Measurements from ENCODE around the gene SHB. TPM values are rescaled to one million over a fixed set of nuclear protein-coding genes. Genes with fewer than 3 reads are reported as not detected.

Gene SHB
- total and polyA plus RNA-seq, 2 of the 13 experiments (the other 11 are each of a cell fraction or from before 2014, with no cell fraction given) = 19.4 to 20.7 TPM

DNA sequence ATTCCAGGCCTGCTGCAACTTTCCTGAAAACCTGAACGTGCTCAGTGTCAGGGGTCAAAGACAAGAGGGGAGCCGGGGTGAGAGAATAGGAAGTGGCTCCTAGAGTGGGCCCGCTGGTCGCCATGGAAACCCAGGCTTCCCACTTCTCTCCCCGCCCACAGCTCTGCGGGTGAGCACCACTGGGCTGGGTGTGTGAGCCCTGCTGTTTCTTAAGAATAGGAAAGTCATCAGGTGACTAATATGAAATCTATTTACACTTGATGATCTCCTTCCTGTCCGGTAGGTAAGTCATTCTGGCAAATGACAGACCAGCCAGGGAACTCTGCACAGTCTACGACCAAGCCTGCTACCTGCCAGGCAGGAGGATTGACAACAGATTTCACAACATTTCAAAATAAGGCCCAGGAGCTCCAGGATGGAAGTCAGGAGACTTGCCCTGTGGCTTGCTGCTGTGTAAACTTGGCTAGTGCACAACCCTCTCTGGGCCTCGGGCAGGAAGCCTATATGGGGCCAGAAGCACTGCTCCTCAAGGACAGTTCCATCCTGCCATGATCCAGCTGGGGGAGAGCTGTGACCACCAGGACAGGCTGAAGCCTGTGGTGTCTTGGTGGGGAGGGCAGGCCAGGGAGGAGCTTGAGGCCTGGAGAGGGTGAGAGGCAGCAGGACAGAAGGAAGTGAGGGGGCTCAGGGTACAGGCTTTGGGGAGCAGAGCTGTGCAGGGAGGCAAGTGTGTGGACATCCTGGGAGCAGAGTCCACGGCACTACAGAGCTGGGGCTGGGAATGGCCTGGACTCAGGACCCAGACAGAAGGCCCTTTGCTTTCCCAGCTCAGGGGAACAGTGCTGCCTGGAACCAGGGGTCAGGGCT, 60.6 kb downstream of the SHB start (continued):
- TF ChIP-seq MYC (CRISPR knock-in tag; IDR thresholded peaks at IDR 0.05; ENCODE audit: borderline replicate concordance) (peak; percentile 65; the same call in 1 of the 2 replicates), HES4 (CRISPR knock-in tag; IDR thresholded peaks at IDR 0.05; ENCODE audit: borderline replicate concordance) (no peak), PAX8 (CRISPR knock-in tag; IDR thresholded peaks at IDR 0.05; ENCODE audit: borderline replicate concordance) (no peak), HNRNPLL (IDR thresholded peaks at IDR 0.05; ENCODE audit: low read depth, low read length, poor library complexity, severe bottlenecking) (no peak), ZSCAN12 (CRISPR knock-in tag; IDR thresholded peaks at IDR 0.05) (no peak), POGZ (CRISPR knock-in tag; IDR thresholded peaks at IDR 0.05) (peak; percentile 73), SOX6 (IDR thresholded peaks at IDR 0.05) (no peak), SOX6 (CRISPR knock-in tag; IDR thresholded peaks at IDR 0.05) (peak; percentile 79), GLI4 (CRISPR knock-in tag; IDR thresholded peaks at IDR 0.05; ENCODE audit: borderline replicate concordance) (no peak), TBX2 (CRISPR knock-in tag; IDR thresholded peaks at IDR 0.05; ENCODE audit: borderline replicate concordance) (peak; percentile 89), IRF2 (CRISPR knock-in tag; IDR thresholded peaks at IDR 0.05) (peak; percentile 45; the same call in 1 of the 2 replicates), ZSCAN22 (CRISPR knock-in tag; IDR thresholded peaks at IDR 0.05) (no peak), ZNF331 (CRISPR knock-in tag; IDR thresholded peaks at IDR 0.05) (no peak), KAT8 (CRISPR knock-in tag; IDR thresholded peaks at IDR 0.05) (peak; percentile 58; the same call in 1 of the 2 replicates), RORA (CRISPR knock-in tag; IDR thresholded peaks at IDR 0.05) (no peak), ZNF224 (CRISPR knock-in tag; IDR thresholded peaks at IDR 0.05) (no peak), FOXA3 (CRISPR knock-in tag; IDR thresholded peaks at IDR 0.05) (peak; percentile 67), SAP130 (CRISPR knock-in tag; IDR thresholded peaks at IDR 0.05; ENCODE audit: low read depth) (peak; percentile 64), HIVEP1 (CRISPR knock-in tag; IDR thresholded peaks at IDR 0.05) (0 out of 2 replicates have a peak, but pooled peaks have one; percentile 35), NFE2 (CRISPR knock-in tag; IDR thresholded peaks at IDR 0.05) (no peak)
- TF ChIP-seq, protein P1, sequence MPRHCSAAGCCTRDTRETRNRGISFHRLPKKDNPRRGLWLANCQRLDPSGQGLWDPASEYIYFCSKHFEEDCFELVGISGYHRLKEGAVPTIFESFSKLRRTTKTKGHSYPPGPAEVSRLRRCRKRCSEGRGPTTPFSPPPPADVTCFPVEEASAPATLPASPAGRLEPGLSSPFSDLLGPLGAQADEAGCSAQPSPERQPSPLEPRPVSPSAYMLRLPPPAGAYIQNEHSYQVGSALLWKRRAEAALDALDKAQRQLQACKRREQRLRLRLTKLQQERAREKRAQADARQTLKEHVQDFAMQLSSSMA (CRISPR knock-in tag; IDR thresholded peaks at IDR 0.05) = no peak; the same call in 1 of the 2 replicates
- TF ChIP-seq, protein P2, sequence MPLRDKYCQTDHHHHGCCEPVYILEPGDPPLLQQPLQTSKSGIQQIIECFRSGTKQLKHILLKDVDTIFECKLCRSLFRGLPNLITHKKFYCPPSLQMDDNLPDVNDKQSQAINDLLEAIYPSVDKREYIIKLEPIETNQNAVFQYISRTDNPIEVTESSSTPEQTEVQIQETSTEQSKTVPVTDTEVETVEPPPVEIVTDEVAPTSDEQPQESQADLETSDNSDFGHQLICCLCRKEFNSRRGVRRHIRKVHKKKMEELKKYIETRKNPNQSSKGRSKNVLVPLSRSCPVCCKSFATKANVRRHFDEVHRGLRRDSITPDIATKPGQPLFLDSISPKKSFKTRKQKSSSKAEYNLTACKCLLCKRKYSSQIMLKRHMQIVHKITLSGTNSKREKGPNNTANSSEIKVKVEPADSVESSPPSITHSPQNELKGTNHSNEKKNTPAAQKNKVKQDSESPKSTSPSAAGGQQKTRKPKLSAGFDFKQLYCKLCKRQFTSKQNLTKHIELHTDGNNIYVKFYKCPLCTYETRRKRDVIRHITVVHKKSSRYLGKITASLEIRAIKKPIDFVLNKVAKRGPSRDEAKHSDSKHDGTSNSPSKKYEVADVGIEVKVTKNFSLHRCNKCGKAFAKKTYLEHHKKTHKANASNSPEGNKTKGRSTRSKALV (CRISPR knock-in tag; IDR thresholded peaks at IDR 0.05) = no peak
- TF ChIP-seq, protein P3, sequence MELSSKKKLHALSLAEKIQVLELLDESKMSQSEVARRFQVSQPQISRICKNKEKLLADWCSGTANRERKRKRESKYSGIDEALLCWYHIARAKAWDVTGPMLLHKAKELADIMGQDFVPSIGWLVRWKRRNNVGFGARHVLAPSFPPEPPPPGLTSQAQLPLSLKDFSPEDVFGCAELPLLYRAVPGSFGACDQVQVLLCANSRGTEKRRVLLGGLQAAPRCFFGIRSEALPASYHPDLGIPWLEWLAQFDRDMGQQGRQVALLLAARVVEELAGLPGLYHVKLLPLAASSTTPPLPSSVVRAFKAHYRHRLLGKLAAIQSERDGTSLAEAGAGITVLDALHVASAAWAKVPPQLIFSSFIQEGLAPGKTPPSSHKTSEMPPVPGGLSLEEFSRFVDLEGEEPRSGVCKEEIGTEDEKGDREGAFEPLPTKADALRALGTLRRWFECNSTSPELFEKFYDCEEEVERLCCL (CRISPR knock-in tag; IDR thresholded peaks at IDR 0.05; ENCODE audit: borderline replicate concordance) = no peak
- TF ChIP-seq, protein P4, sequence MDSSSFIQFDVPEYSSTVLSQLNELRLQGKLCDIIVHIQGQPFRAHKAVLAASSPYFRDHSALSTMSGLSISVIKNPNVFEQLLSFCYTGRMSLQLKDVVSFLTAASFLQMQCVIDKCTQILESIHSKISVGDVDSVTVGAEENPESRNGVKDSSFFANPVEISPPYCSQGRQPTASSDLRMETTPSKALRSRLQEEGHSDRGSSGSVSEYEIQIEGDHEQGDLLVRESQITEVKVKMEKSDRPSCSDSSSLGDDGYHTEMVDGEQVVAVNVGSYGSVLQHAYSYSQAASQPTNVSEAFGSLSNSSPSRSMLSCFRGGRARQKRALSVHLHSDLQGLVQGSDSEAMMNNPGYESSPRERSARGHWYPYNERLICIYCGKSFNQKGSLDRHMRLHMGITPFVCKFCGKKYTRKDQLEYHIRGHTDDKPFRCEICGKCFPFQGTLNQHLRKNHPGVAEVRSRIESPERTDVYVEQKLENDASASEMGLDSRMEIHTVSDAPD (CRISPR knock-in tag; IDR thresholded peaks at IDR 0.05) = no peak

Data from HepG2 (cell line).